Right lobe of liver (tissue), 4 donors: ENCODE results near the gene GNAT1.

ENCODE experiments used
- CTCF ChIP-seq, 4 donors: fragments of 200-600 bp in 3 of 4; fragments of 450-650 bp in 1 of 4; IDR thresholded peaks; one replicate each; pipeline versions ENCODE4 v1.5.1 to v1.8.0; 2016 to 2022; ENCODE audit warnings: antibody characterized with exemption in 4 of 4, mild to moderate bottlenecking in 2 of 4
- POLR2A ChIP-seq: fragments of 450-650 bp; IDR thresholded peaks from one replicate; pipeline ENCODE4 v1.6.1; 2017; ENCODE audit warnings: antibody characterized with exemption, mild to moderate bottlenecking
- donor health status: DM: no; HTN: no; CAD: no.
- donor health status: DM: no; HTN: no; CAD: no.
- donor health status: DM: no; HTN: yes; CAD: no.

GRCh38 chr3:50155491-50155878 is 35.9 kb upstream of the GNAT1 start:
- TF ChIP-seq CTCF (IDR thresholded peaks at IDR 0.05) = no peak
- no peak for TF ChIP-seq POLR2A
